Measurements from ENCODE around the gene TSFM. TPM values are rescaled to one million over a fixed set of nuclear protein-coding genes. Genes with fewer than 3 reads are reported as not detected.
A peak's percentile ranks its signal among the peaks of the same experiment; 100 is the strongest.
"Not testable (repeated sequence)": the region's sequence is repeated elsewhere in the genome, so short reads cannot be mapped to it uniquely, and the experiment has no call there.

The TSFM gene
- total RNA-seq, 2 donors from 2014 or later: 20.0 to 23.2 TPM

DNA sequence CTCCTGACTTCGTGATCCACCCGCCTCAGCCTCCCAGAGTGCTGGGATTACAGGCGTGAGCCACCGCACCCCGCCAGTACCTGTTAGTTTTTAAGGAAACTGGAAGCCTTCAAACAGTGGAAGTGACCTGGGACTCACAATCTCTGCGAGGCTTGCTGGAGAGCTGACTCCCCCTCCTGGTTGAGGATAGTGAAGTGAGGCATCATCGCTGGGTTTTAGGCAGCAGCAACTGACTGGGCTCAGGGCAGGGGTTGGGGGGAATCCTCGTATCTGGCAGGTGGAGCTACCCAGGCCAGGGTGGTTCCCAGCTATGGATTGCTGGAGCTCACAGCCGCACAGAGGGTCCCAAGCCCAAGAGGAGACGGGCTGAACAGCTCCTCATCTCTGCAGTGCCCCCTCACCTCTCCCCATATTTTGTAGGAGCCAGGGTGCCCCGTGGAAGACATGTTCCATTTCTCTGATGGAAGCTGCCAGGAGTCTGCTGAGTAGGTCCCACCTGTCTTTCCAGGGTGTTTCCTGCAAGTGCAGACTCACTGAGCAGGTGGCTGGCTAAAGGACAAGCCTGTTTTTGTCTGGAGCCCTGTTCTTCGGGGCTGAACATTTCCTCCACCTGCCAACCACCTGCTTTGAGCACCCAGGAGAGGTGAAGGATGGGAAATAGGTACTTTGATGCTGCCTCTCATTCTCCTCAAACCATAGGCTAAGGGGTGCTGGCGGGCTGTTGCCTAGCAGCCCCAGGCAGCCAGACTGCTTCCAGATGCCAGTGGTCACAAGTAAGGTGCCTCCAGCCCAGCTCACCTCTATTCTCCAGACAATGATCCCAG lies 32.8 kb downstream of the TSFM start:
- H3K4me1 ChIP-seq: peaks cover 0 to 54% of the 10 kb centered on the region in 2 donors
- TF ChIP-seq, protein P1, sequence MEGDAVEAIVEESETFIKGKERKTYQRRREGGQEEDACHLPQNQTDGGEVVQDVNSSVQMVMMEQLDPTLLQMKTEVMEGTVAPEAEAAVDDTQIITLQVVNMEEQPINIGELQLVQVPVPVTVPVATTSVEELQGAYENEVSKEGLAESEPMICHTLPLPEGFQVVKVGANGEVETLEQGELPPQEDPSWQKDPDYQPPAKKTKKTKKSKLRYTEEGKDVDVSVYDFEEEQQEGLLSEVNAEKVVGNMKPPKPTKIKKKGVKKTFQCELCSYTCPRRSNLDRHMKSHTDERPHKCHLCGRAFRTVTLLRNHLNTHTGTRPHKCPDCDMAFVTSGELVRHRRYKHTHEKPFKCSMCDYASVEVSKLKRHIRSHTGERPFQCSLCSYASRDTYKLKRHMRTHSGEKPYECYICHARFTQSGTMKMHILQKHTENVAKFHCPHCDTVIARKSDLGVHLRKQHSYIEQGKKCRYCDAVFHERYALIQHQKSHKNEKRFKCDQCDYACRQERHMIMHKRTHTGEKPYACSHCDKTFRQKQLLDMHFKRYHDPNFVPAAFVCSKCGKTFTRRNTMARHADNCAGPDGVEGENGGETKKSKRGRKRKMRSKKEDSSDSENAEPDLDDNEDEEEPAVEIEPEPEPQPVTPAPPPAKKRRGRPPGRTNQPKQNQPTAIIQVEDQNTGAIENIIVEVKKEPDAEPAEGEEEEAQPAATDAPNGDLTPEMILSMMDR (IDR thresholded peaks at IDR 0.05): no peak
- no peaks in the 10 kb centered on the region for H3K9me3 ChIP-seq
- H3K4me3 ChIP-seq: no peak overlapping the region
- peaks cover 38% of the 10 kb centered on the region for H3K36me3 ChIP-seq
- DNase-seq (ENCODE audit: low spot score): no peak
- no peaks in the 10 kb centered on the region for H3K27me3 ChIP-seq
- H3K27ac ChIP-seq: peak overlapping the region in 1 of 2 donors; percentile 74

DNA sequence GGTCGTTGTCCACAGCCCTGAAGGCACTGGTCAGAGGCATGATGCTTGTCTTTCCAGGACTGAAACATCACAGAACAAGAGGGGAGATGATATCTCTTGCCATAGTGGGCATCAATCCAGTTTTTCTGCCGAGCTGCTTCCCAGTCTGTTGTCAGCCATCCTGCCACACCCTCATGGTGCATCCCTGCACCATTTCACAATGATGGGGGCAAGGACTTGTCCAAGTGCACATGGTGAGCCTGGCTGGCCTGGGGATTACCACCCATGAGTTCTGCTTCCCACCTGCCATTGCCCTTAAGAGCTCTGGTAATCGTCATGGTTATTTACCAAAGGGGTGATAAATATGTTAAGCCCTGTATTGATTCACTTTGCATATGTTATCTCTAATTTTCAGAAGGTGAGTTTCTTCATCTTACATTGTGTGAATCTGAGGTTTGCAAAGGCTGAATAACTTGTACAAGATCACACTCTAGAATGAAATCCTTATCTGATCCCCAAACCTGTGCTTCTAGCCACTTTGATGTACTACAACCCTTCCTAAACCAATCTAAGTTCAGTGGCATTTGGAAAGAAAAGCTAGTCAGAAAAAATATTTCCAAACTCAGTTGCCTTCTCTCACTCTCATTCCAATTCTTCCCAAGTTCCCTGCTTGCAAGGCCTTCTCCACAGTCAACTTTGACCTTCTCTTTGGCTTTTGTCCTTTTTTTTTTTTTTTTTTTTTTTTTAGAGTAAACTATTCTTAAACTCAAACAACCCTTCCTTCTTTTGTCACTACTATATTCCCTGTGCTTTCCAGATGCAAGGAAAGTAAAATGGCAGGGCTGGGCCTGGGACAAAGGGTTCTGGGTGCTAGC lies 33.6 kb downstream of the TSFM start:
- Histone ChIP-seq H3K4me3 (no peak overlapping the region), H3K36me3 (peaks cover 38% of the 10 kb centered on the region), H3K9me3 (no peaks in the 10 kb centered on the region), H3K27ac (peak overlapping the region in 1 of 2 donors; percentile 74), H3K27me3 (no peaks in the 10 kb centered on the region), H3K4me1 (peaks cover 0 to 54% of the 10 kb centered on the region in 2 donors)
- no peak for DNase-seq (ENCODE audit: low spot score)
- TF ChIP-seq, protein P1 (IDR thresholded peaks at IDR 0.05): no peak

DNA sequence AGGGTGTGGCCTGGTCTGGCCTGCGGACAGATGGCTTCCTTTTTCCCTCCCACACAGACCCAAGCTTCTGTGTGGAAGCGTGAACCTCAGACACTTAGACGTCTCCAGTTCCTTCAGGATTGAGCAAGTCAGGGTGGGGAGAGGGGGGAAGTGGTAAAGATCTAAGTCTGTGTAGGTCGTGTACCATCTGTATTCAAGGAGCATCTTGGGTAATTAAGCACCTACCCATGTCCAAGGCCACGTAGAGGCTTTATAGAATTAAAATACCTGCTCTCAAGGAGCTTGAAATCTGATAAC lies 34.2 kb downstream of the TSFM start:
- Histone ChIP-seq H3K4me1 (peaks cover 0 to 54% of the 10 kb centered on the region in 2 donors), H3K27me3 (no peaks in the 10 kb centered on the region), H3K27ac (peak overlapping the region in 1 of 2 donors; percentile 74), H3K9me3 (no peaks in the 10 kb centered on the region), H3K36me3 (peaks cover 39% of the 10 kb centered on the region), H3K4me3 (no peak overlapping the region)
- TF ChIP-seq, protein P1 (IDR thresholded peaks at IDR 0.05): no peak
- DNase-seq (ENCODE audit: low spot score): peak; percentile 79

DNA sequence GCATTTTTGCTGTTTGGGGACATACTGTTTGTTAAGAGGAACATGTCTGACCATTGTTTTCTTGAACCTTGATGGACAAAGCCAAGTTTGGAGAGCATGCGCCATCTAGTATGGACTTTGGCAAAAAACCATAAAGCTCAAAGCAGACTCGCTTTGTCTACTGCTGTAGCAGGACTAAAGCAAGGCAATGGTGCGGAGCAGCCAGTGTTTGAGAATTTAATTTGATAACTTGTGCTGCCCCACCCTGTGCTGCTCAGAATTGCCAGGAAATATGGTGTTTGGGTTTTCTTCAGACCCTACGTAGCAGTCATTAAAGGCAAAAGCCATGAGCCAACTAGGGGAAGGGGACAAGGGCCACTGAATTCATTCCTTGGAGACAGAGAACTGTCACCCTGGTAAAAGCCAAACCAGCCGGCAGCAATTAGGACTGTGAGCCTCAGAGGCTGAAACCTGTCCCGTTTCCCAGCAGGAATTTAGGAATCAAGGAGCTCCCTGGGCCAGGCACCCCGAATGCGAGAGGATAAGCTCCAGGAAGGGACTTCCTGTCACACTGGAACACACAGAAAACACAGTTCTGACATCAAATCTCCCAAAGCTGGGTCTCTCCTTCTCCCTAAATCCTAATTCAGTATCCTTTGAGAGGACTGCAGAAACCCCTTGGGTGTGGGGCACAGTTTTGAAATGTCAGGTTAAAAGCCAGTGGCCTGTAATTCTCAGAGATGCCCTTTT lies 34.8 kb downstream of the TSFM start:
- H3K4me3 ChIP-seq: no peak overlapping the region
- TF ChIP-seq, protein P1 (IDR thresholded peaks at IDR 0.05): no peak
- no peak for DNase-seq (ENCODE audit: low spot score)
- H3K4me1 ChIP-seq: peaks cover 0 to 59% of the 10 kb centered on the region in 2 donors
- H3K27me3 ChIP-seq: no peaks in the 10 kb centered on the region
- no peaks in the 10 kb centered on the region for H3K9me3 ChIP-seq
- peak overlapping the region; percentile 70 to 74 for H3K27ac ChIP-seq
- H3K36me3 ChIP-seq: peaks cover 45% of the 10 kb centered on the region

DNA sequence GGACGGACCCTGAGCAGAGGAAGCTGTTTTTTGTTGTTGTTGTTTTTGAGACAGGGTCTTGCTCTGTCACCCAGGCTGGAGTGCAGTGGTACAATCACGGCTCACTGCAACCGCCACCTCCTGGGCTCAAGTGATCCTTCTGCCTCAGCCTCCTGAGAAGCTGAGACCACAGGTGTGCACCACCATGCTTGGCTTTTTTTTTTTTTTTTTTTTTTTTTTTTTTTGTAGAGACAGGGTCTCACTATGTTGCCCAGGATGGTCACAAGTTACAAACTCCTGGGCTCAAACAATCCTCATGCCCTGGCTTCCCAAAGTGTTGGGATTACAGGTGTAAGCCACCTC lies 35.4 kb downstream of the TSFM start:
- DNase-seq (ENCODE audit: low spot score); H3K4me3 ChIP-seq; H3K27me3 ChIP-seq; H3K9me3 ChIP-seq: not testable (repeated sequence)
- peak overlapping the region; percentile 70 to 74 for H3K27ac ChIP-seq
- peaks cover 50% of the 10 kb centered on the region for H3K36me3 ChIP-seq
- peaks cover 0 to 65% of the 10 kb centered on the region in 2 donors for H3K4me1 ChIP-seq

DNA sequence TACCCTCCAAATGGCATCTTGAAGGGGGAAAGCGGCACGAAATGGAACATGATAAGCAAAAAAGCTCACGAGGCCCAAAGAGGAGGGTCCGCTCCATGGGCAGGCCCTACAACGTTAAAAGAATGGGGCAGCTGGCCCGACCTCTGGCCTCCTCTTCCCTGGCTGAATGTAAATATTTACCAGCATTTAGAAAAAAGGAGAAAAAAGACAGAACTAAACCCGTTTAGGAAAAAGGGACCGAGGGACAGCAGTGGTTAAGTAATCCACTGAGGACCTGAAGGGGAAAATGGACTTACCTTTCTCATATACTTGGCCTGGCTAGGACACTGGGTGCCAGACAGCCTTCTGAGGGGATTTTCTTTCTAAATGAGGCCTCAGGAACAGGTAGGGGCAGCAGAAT lies 37.5 kb downstream of the TSFM start:
- not testable (repeated sequence) for H3K27ac ChIP-seq; H3K4me3 ChIP-seq; H3K9me3 ChIP-seq; H3K27me3 ChIP-seq; DNase-seq (ENCODE audit: low spot score)
- Histone ChIP-seq H3K4me1 (peaks cover 0 to 61% of the 10 kb centered on the region in 2 donors), H3K36me3 (peaks cover 70% of the 10 kb centered on the region)

DNA sequence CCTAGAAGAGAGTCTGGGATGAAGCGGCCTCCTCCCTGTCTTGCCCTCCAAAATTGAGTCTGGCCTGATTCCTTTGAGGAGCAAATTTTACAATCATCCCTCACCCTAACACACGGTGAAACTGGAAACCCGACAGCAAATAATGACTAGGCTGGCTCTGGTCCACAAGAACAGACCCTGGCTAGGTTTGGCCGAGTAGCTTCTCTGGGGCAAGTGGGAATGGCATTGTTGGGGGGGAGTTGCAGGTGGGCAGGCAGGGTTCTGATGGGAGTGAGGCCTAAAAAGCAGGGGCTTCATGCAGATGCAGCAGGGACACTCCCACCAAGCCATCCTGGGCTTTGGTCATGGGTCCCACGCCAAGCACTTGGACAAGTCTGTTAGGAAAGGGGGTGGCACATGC lies 38.4 kb downstream of the TSFM start:
- not testable (repeated sequence) for H3K27me3 ChIP-seq; H3K9me3 ChIP-seq; H3K4me3 ChIP-seq; DNase-seq (ENCODE audit: low spot score)
- Histone ChIP-seq H3K27ac (peak overlapping the region in 1 of 2 donors; percentile 2), H3K36me3 (peaks cover 79% of the 10 kb centered on the region), H3K4me1 (peaks cover 0 to 52% of the 10 kb centered on the region in 2 donors)

All from right atrium auricular region (tissue), 2 donors.